Stimulated activated CD8-positive, alpha-beta memory T cell treated with anti-CD3 and anti-CD28 coated beads, Interleukin-15, amount 100 ng/mL, for 24 hours (primary cell): ENCODE measurements around the gene USP32.

ENCODE experiments used
- DNase-seq: peaks from one replicate; pipeline ENCODE4 v3.0.0-alpha.2; 2020; ENCODE audit warnings: low read depth

USP32 gene

GRCh38 chr17:60173304-60173819, 218.6 kb downstream of the USP32 start:
- no peak for DNase-seq

DNA sequence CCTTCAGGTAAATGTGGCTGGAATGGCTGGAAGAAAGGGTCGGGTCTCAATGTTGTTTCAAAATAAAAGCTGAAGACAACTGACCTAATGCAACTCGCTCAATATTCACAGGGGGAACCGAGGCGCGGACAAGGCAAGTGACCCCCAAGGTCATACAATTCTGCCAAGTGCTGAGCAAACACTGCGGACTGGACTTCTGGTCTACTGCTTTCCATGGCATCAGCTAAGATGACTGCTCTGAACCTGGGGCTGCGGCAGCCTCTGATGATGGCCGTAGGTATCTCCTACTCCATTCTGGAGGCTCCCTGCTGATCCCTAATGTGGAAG, 220.2 kb downstream of the USP32 start:
- DNase-seq = no peak

DNA sequence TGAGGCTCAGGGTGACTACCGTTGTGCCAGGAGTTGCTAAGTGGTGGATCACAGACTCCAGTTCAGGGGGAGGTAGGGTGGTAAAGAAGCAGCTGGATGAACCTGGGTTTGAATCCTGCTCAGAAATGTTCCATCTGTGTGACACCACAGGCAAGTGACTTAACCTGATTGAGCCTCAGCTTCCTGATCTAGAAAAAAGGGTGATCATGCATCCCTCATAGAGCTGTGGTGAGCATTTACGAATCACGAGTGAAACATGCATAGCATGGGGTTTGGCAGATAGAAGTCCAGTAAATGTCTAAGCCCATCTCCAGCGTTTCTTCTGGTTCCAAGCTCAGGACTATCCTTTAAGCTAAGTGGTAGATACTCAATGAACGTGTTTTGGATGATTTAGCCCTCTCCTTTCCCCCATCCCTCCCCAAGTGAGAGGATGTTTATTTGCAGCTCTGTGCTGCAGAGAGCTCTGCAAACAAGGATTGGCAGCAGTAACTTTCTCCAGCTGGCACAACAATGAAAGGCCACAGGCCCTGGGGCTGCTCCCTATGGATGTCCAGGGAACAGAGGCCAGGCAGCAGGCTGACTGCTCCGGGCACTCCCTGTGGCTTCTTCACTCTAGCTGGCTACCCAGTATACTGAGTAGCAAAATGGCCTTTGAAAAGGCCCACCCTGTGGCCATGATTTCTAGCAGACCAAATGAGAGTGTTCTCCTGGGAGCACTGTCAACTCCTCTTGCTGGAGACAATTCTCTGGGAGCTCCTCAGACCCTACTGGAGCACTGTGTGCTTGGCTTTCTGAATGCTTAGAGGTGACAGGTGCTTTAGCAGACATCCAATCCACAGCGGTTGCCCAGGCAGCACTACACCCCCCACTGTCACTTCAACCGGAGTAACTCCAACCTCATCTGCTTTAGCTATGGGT, 220.8 kb downstream of the USP32 start:
- DNase-seq = no peak

DNA sequence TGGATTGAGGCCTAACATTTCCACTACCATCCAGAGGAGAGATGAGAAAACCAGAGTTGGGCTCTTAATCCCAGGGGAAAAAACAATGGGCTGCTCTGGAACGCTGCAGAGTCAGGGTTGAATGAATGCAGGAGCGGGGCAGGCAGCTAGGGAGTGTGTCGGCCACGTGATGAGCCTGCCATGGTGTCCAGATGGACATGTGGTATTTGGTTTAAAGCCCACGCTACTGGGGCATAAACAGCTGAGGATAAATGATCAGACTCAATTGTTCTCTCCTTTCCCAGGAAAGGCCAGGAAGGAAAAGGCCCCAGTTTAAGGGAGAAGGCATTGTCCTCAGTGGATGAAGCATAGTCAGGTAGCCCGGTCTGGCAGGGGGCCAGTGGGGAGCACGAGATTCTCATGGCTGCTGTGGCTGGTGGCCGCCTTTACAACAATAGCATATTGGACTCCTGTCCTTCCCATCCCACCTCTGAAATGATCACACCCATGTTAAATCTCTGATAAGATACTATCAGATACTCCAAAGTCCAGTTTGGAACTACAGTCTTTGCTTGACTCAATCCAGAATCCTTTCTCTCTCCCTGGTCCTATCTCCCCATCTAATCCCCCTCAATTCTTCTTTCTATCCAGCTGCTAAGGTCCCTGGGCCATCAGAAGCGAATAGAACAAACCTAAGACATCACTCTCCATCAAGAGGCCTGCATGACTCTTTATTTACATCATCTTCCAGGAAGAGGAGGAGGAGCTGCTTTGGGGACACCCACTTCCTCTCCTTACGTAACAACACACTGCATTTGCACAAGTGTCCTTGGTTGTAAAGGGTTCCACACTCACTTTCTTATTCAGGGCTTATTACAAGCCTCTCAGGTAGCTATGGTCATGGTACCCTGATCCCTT, 221.8 kb downstream of the USP32 start:
- DNase-seq = no peak

DNA sequence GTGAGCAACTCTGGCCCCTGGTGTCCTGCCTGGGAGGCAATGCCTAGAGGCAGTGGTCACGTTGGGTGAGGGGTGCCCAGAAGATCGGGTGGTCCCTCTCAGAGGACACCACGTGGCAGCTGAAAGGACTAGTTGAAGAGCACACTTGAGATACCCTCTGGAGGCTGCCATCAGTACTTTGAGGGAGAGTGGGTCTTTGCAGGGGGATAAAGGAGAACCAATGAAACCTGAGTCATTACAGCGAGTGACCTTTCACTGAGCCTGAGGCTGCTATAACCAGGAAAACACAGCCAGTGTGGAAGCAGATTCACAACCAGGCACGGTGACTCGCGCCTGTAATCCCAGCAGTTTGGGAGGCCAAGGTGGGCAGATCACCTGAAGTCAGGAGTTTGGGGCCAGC, 223.3 kb downstream of the USP32 start:
- no peak for DNase-seq

GRCh38 chr17:60167065-60167741, 224.7 kb downstream of the USP32 start:
- no peak for DNase-seq

- no peak for DNase-seq
Measured at GRCh38 chr17:60165971-60166370, 226.0 kb downstream of the USP32 start.

DNA sequence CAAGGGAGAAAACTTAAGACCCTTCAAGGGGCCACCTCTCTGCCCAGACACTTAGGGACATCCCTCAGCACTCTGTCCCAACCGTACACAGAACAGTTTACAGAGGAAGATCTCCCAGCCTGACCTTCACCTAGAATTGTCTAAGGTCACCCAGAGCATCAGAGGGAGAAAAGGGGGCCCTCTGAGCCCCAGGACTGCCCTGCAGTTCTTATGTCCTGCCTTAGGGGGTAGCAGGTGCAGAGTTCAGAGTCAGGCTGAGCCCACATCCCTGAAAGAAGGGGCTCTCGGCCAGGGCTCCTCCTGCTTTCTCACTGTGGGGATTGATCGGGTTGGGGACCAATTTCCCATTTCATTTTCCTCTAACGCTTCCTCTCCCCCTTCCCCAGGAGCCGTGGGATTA, 226.7 kb downstream of the USP32 start:
- no peak for DNase-seq

DNA sequence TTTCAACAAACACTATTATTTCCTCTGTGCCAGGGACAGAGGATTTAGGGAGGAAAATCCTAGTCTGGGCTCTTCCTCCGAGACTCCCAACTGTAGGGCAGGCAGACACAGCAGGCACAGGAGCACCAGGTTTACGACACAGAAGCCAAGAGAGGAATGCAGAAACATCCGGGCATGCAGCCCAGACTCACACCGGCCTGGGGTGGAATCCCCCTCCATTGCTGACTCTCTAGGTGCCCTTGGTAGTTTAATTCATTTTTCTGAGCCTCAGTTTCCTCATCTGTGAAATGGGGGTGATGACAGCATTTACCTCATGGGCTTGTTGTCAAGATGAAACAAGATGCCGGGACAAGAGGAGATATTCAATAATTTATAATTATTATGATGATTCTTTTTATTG, 227.2 kb downstream of the USP32 start:
- DNase-seq = no peak

DNA sequence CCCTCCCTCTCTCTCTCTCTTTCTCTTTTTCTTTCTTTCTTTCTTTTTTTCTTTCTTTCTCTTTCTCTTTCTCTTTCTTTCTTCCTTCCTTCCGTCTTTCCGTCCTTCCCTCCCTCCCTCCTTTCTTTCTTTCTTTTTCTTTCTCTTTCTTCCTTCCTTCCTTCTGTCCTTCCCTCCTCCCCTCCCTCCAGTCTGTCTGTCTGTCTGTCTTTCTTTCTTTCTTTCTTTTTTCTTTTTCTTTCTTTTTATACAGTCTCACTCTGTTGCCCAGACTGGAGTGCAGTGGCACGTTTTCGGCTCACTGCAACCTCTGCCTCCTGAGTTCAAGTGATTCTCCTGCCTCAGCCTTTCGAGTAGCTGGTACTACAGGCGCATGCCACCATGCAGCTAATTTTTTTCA, 227.8 kb downstream of the USP32 start:
- DNase-seq = no peak

GRCh38 chr17:60163108-60163784, 228.7 kb downstream of the USP32 start:
- no peak for DNase-seq

- no peak for DNase-seq
Measured at GRCh38 chr17:60161598-60162330, 230.2 kb downstream of the USP32 start.

- no peak for DNase-seq
Measured at GRCh38 chr17:60160829-60161501, 231.0 kb downstream of the USP32 start.

DNA sequence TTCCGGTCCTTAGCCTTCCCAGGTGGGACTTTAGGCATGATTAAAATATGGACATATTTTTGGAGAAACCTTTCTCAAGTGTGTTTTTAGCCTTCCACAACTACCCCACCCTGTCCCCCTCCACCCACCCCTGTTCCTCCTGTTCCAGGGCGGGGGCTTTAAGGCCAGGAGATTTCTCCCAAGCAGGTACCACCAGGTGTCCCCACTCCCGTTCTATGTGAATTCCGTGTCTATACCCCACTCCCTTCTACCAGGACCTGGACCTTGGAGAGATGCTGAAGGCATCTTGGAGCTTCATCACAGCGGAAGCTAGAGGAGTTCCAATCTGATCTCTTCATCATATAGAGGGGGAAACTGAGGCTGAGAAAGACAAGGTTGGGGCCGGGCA, 232.5 kb downstream of the USP32 start:
- DNase-seq = no peak

DNA sequence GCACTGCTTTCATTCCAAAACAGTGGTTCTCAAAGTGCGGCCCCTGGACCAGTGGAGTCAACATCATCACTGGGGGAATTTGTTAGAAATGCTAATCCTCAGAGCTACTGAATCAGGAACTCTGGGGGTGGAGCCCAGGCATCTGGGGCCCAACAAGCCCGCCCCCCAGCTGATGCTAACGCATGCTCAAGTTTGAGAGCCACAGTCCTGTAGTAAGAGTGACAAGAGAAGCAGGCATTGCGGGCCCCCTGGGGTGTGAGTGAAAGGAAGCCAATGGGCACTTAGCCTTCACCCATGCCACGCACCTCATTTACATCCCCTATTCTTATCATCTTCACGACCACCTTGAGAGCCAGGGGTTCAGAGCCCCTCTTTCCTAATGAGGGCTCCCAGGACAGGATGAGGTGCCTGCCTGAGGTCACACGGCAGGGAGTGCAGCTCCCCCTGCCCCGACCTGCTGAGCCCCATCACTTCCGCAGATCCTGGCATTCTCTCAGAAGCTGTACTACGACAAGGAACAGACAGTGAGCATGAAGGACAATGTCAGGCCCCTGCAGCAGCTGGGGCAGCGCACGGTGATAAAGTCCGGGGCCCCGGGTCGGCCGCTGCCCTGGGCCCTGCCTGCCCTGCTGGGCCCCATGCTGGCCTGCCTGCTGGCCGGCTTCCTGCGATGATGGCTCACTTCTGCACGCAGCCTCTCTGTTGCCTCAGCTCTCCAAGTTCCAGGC, 233.0 kb downstream of the USP32 start:
- no peak for DNase-seq

GRCh38 chr17:60157487-60158040, 234.4 kb downstream of the USP32 start:
- DNase-seq = no peak

- no peak for DNase-seq
Measured at GRCh38 chr17:60156746-60157145, 235.2 kb downstream of the USP32 start.

DNA sequence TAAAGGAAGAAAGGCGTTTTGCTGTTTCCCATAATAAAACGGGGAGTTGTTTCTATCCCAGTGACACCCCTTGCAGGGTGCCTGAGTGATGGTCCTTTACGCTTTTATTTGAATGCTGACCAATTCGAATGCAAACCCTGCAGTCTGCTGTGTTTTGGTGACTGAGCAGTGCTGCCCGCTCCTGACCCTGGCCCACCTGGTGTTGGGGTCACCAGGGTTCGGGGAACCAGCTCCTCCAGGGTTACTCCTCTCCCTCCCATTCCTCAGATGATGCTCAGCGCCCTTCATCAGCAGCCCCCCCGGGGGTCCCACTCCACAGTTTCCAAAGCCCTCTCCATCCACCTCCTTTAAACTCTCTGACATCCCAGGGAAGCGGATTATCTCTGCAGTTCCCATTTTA, 236.1 kb downstream of the USP32 start:
- no peak for DNase-seq

- no peak for DNase-seq
Measured at GRCh38 chr17:60155427-60155814, 236.5 kb downstream of the USP32 start.
